B cell (primary cell): ENCODE measurements around the gene VARS1. TPM values are rescaled to one million over a fixed set of nuclear protein-coding genes. Genes with fewer than 3 reads are reported as not detected.

Experiments used
- ATAC-seq: fragments of 200-7000 bp; cut with Tn5 transposase; one replicate; pipeline ENCODE4 v1.10.0; 2021; ENCODE audit warnings: low read depth, mild to moderate bottlenecking, moderate number of reproducible peaks, moderate library complexity
- CTCF ChIA-PET: fragments of 350-600 bp; sonication (Branson Sonifier 250); formaldehyde crosslinking; loops from one replicate; lab custom pipeline; 2021; ENCODE audit warnings: antibody characterized with exemption, inconsistent platforms; lab: Charles Lee
- POLR2A ChIA-PET: fragments of 350-600 bp; sonication (Branson Sonifier 250); formaldehyde crosslinking; loops from one replicate; lab custom pipeline; 2021; ENCODE audit warnings: antibody characterized with exemption; lab: Charles Lee
- DNase-seq: peaks from one replicate; pipeline ENCODE4 v3.0.0; 2013
- H2AFZ ChIP-seq: 2 replicates; pipeline ENCODE4 v1.6.1; 2012; ENCODE audit warnings: mild to moderate bottlenecking, low read depth, low read length; ENCODE audit not compliant: insufficient read depth, poor library complexity, severe bottlenecking
- H3K27ac ChIP-seq, 2 donors: 1 replicate in 1 of 2; 2 replicates in 1 of 2; pipeline ENCODE4 v1.5.1; 2012 to 2013; ENCODE audit warnings: low read length in 2 of 2, mild to moderate bottlenecking in 2 of 2, moderate library complexity in 1 of 2
- H3K27me3 ChIP-seq, 4 experiments: fragments of 200-600 bp in 1 of 4; sonication (generic) in 1 of 4; replicated peaks in 1 of 4; 1 replicate in 2 of 4; 2 replicates in 2 of 4; pipeline versions ENCODE4 v1.6.1 to v1.7.0; 2013 to 2016; ENCODE audit warnings: low read length in 3 of 4, mild to moderate bottlenecking in 2 of 4, mixed read lengths in 1 of 4, moderate library complexity in 1 of 4; ENCODE audit not compliant: insufficient read depth in 4 of 4, control insufficient read depth in 3 of 4; ENCODE audit errors: control extremely low read depth in 1 of 4
- H3K36me3 ChIP-seq, 2 experiments: replicated peaks in 1 of 2; 1 replicate in 1 of 2; 2 replicates in 1 of 2; pipeline versions ENCODE4 v1.6.1 to v1.7.1; 2013; ENCODE audit warnings: low read length in 1 of 2; ENCODE audit not compliant: insufficient read depth in 2 of 2, control insufficient read depth in 1 of 2; ENCODE audit errors: control extremely low read depth in 1 of 2, extremely low read depth in 1 of 2
- H3K4me1 ChIP-seq, 2 donors: fragments of 200-600 bp in 1 of 2; sonication (generic) in 1 of 2; 1 replicate in 1 of 2; 2 replicates in 1 of 2; pipeline versions ENCODE4 v1.5.1 to v1.6.1; 2013 to 2017; ENCODE audit warnings: low read length in 2 of 2; ENCODE audit not compliant: control insufficient read depth in 2 of 2, insufficient read depth in 2 of 2
- H3K4me2 ChIP-seq: replicated peaks from 2 replicates; pipeline ENCODE3; 2012; ENCODE audit warnings: mild to moderate bottlenecking, low read depth, low read length; ENCODE audit not compliant: poor library complexity, severe bottlenecking
- H3K4me3 ChIP-seq, 5 experiments: fragments of 200-600 bp in 1 of 5; sonication (generic) in 1 of 5; 1 replicate in 3 of 5; 2 replicates in 2 of 5; pipeline versions ENCODE4 v1.5.1 to v1.7.0; 2011 to 2016; ENCODE audit warnings: low read length in 4 of 5, mild to moderate bottlenecking in 4 of 5, low read depth in 2 of 5, control low read depth in 1 of 5, moderate library complexity in 1 of 5; ENCODE audit not compliant: insufficient read depth in 1 of 5; ENCODE audit errors: control extremely low read depth in 1 of 5, extremely low read depth in 1 of 5
- H3K79me2 ChIP-seq: fragments of 200-600 bp; sonication (generic); one replicate; pipeline ENCODE4 v1.6.0; 2016; ENCODE audit warnings: low read length; ENCODE audit not compliant: control insufficient read depth, insufficient read depth
- H3K9ac ChIP-seq: fragments of 200-600 bp; sonication (generic); 2 replicates; pipeline ENCODE4 v1.6.1; 2017; ENCODE audit warnings: mild to moderate bottlenecking, low read length, moderate library complexity
- H3K9me3 ChIP-seq, 3 donors: one replicate each; pipeline versions ENCODE4 v1.6.1 to v1.7.1; 2013; ENCODE audit warnings: low read length in 2 of 3; ENCODE audit not compliant: control insufficient read depth in 2 of 3, insufficient read depth in 1 of 3; ENCODE audit errors: control extremely low read depth in 1 of 3
- H4K20me1 ChIP-seq: 2 replicates; pipeline ENCODE4 v1.6.0; 2012; ENCODE audit warnings: mild to moderate bottlenecking, low read length; ENCODE audit not compliant: insufficient read depth, control insufficient read depth, poor library complexity, severe bottlenecking
- H3K27ac Mint-ChIP-seq: one replicate; pipeline ENCODE4 v1.8.0; 2021; ENCODE audit warnings: mixed read lengths
- H3K27me3 Mint-ChIP-seq: one replicate; pipeline ENCODE4 v1.8.0; 2021; ENCODE audit warnings: mixed read lengths
- H3K4me1 Mint-ChIP-seq: one replicate; pipeline ENCODE4 v1.8.0; 2021; ENCODE audit warnings: mixed read lengths
- H3K4me3 Mint-ChIP-seq: one replicate; pipeline ENCODE4 v1.8.0; 2021; ENCODE audit warnings: mixed read lengths
- H3K9me3 Mint-ChIP-seq: one replicate; pipeline ENCODE4 v1.8.0; 2022; ENCODE audit warnings: mixed read lengths; ENCODE audit not compliant: insufficient read depth
- CTCF ChIP-seq: fragments of 200-600 bp; IDR thresholded peaks from one replicate; pipeline ENCODE4 v1.8.0; 2022; ENCODE audit warnings: antibody characterized with exemption, mild to moderate bottlenecking
- EZH2 ChIP-seq: IDR thresholded peaks from 2 replicates; pipeline ENCODE4 v1.6.1; 2012; ENCODE audit warnings: borderline replicate concordance, low read depth, mild to moderate bottlenecking, moderate library complexity, low read length; ENCODE audit not compliant: insufficient read depth, poor library complexity, severe bottlenecking
- WGBS: methylation state at CpG from one replicate; pipeline ENCODE4 v1.1.5; 2013; ENCODE audit warnings: missing lambda C conversion rate; ENCODE audit not compliant: insufficient coverage; 5-methylcytosine and 5-hydroxymethylcytosine counted together
- intact Hi-C: fragments of 100-400 bp; cut with micrococcal nuclease; formaldehyde crosslinking; loops from one replicate; pipeline ENCODE4 v1.10.0; 2022
- polyA plus RNA-seq: library from polyadenylated mRNA; depleted of rRNA; stranded (reverse); fragments of >200 nt; gene quantifications from 2 replicates; pipeline ENCODE4 v1.2.3, GENCODE V29; 2012
- total RNA-seq, 2 donors: library from RNA; stranded (reverse); fragments of 120-200 nt in 1 of 2; gene quantifications; 1 replicate in 1 of 2; 2 replicates in 1 of 2; pipeline versions ENCODE4 v1.2.3 to v1.2.4, GENCODE V29; 2013 to 2022

VARS1 gene
- total and polyA plus RNA-seq, 2 donors (not counting 1 experiment from before 2014, with no cell fraction given), result 52.3 to 66.8 TPM

DNA sequence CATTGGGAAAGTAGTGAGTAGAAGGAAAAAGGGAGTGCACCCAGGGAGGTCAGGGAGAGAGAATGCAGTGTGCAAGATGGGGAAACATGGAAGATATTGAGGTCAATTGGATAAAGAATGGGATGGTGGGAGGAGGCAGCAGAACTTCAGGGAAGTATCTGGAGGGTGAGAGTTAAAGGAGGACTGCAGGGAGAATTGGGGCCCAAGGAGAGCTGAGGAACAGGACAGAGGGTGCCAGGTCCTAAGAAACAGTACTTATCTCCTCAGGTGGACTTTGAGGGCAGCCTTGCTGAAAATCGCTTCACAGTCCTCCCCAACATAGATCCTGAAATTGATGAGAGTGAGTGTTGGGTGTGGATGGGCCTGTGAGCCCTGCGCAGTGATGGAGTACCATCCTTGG is 37.3 kb downstream of the VARS1 start:
- no peaks in the 10 kb centered on the region for H3K27me3 ChIP-seq
- H3K27ac ChIP-seq, result no peak overlapping the region
- CTCF ChIA-PET, result interaction anchor here (0.9 kb wide), 1 partner anchor 29 kb away, joined by 3 read pairs; the partner anchor contains the start of gene DDAH2
- H3K4me1 ChIP-seq, result no peaks in the 10 kb centered on the region
- H3K4me1 Mint-ChIP-seq, result no peaks in the 10 kb centered on the region
- ATAC-seq (no peak), DNase-seq (no peak)
- H3K9ac ChIP-seq, result no peak overlapping the region
- no peaks in the 10 kb centered on the region for H3K79me2 ChIP-seq
- H3K4me3 ChIP-seq, result no peak overlapping the region
- no peaks in the 10 kb centered on the region for H3K9me3 Mint-ChIP-seq
- no peaks in the 10 kb centered on the region for H3K27me3 Mint-ChIP-seq
- intact Hi-C loops, result no loop called here
- H4K20me1 ChIP-seq, result no peaks in the 10 kb centered on the region
- no peak overlapping the region for H3K4me2 ChIP-seq
- peaks cover 0 to 14% of the 10 kb centered on the region in 2 experiments for H3K36me3 ChIP-seq
- no peak overlapping the region for H3K27ac Mint-ChIP-seq
- H2AFZ ChIP-seq, result no peak overlapping the region
- H3K9me3 ChIP-seq, result no peaks in the 10 kb centered on the region
- no CpG with 5 or more reads among the region's 2 CpGs for WGBS
- no peak overlapping the region for H3K4me3 Mint-ChIP-seq
- POLR2A ChIA-PET, result no interaction called here
- TF ChIP-seq EZH2 (no peak), CTCF (no peak)

- Histone ChIP-seq H3K4me2 (no peak overlapping the region), H3K36me3 (no peaks in the 10 kb centered on the region), H3K9ac (no peak overlapping the region), H2AFZ (no peak overlapping the region), H3K4me1 (no peaks in the 10 kb centered on the region), H4K20me1 (no peaks in the 10 kb centered on the region), H3K79me2 (no peaks in the 10 kb centered on the region), H3K9me3 (no peaks in the 10 kb centered on the region), H3K27me3 (no peaks in the 10 kb centered on the region), H3K4me3 (no peak overlapping the region), H3K27ac (no peak overlapping the region)
- WGBS, result 90% methylated on average over 6 of the region's 8 CpGs
- no peaks in the 10 kb centered on the region for H3K4me1 Mint-ChIP-seq
- H3K27ac Mint-ChIP-seq, result no peak overlapping the region
- no peak for ATAC-seq
- no peak for DNase-seq
- no peaks in the 10 kb centered on the region for H3K9me3 Mint-ChIP-seq
- TF ChIP-seq EZH2 (no peak), CTCF (no peak)
- H3K27me3 Mint-ChIP-seq, result no peaks in the 10 kb centered on the region
- ChIA-PET POLR2A (interaction anchor here (0.6 to 1.1 kb wide), 3 partner anchors 12 to 30 kb away, joined by 3 to 8 read pairs (median 5); partner anchors contain the start of gene MPIG6B), CTCF (interaction anchor here (0.6 to 1.1 kb wide), 2 partner anchors 12 to 1868 kb away, joined by 3 read pairs; no protein-coding TSS in a partner anchor)
- no peak overlapping the region for H3K4me3 Mint-ChIP-seq
- intact Hi-C loops, result no loop called here
Observed at GRCh38 chr6:31752739-31753319, 42.7 kb downstream of the VARS1 start.
